GM13976 (cell line): ENCODE data around the gene VIPR2.
"Not testable (repeated sequence)": the region's sequence is repeated elsewhere in the genome, so short reads cannot be mapped to it uniquely, and the experiment has no call there.

Experiments used
- DNase-seq: peaks from one replicate; pipeline ENCODE4 v3.0.0; 2012; ENCODE audit warnings: low spot score
- CTCF ChIP-seq: IDR thresholded peaks from 2 replicates; pipeline ENCODE4 v1.5.1; 2012; ENCODE audit warnings: borderline replicate concordance, mild to moderate bottlenecking; ENCODE audit not compliant: insufficient read depth; ENCODE audit errors: extremely low read depth, missing control alignments, control extremely low read depth
- in situ Hi-C: fragments of 300-500 bp; cut with MboI; formaldehyde crosslinking; loops from one replicate; pipeline ENCODE4 v1.12.0; 2022; ENCODE audit warnings: low sequenced_read_pairs, mixed read lengths, inconsistent platforms; ENCODE audit not compliant: unreplicated experiment

Gene VIPR2

GRCh38 chr7:159179241-159179640 lies 34.6 kb upstream of the VIPR2 start:
- DNase-seq, result no peak
- in situ Hi-C loops, result no loop called here
- TF ChIP-seq CTCF, result no peak

- no peak for TF ChIP-seq CTCF
- in situ Hi-C loops, result no loop called here
- DNase-seq, result no peak
Measured at GRCh38 chr7:159177284-159177953, 32.8 kb upstream of the VIPR2 start.

DNA sequence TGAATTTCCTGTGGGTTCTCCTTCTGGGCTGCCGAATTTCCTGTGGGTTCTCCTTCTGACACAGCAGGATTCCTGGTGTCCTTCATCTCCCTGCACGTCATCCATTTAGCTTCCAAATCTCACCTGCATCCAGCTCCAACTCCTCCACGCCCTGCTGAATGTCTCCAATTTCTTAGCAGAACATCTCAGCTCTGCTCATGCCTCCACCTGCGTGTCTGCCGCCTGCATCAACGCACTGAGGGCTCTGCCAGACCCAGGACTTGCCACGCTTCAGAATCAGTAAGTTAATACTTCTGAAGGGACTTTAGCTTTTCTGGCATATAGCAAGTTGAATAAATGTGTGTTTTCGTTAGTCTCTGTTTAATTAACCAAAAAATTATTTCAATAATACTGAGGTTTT lies 31.1 kb upstream of the VIPR2 start:
- in situ Hi-C loops, result no loop called here
- TF ChIP-seq CTCF, result no peak
- no peak for DNase-seq

GRCh38 chr7:159175100-159175499 lies 30.4 kb upstream of the VIPR2 start:
- in situ Hi-C loops, DNase-seq: not testable (repeated sequence)

DNA sequence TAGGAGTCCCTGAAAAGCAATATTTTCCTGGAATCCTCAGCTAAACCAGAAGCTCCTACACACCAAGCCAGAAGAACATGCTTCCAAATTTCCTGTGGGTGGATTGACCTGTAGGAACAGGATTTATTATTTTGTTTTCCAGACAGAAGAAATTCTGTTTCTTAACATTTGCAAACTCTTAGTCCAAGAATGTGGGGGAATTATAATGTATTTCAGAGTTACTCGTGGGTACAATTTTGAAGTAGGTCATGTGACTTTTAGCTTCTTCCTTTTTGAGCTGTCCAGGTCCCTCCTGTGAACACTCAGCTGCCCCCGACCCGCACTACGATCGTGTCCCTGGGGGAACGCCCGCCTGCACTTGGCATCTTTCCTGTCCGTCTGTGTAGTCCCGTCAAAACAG lies 27.7 kb upstream of the VIPR2 start:
- in situ Hi-C loops, result no loop called here

DNA sequence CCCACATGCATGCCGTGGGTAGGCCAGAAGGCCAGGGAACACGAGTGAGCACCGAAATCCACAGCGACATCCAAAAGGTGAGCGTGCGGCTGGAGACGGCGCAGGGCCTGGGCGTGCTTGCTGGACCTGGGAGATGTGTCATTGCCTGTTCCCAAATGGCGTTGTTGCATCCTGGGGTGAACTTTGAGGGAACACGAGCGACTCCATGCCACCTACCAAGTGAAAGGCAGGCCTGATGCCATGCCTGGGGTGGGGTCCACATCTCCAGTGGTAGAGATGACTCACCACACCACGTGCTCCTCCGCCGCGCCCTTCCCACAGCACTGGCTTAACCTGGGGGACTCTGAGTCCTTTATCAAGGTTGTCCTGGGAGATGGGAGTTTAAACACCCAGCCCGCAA lies 24.7 kb upstream of the VIPR2 start:
- in situ Hi-C loops, result no loop called here
- no peak for DNase-seq
- TF ChIP-seq CTCF, result no peak

More for the DNA sequence above, 27.7 kb upstream of the VIPR2 start:
- TF ChIP-seq CTCF, result no peak
- DNase-seq, result no peak

- DNase-seq, result no peak
- TF ChIP-seq CTCF, result no peak
- in situ Hi-C loops, result no loop called here
Measured at GRCh38 chr7:159167139-159167538, 22.5 kb upstream of the VIPR2 start.
